Activated T-helper 17 cell treated with anti-CD3 and anti-CD28 coated beads, Interleukin-2, amount 50 U/mL, for 72 hours (primary cell): ENCODE results near the gene OR2T2. TPM values are rescaled to one million over a fixed set of nuclear protein-coding genes. Genes with fewer than 3 reads are reported as not detected.
"Not testable (repeated sequence)": the region's sequence is repeated elsewhere in the genome, so short reads cannot be mapped to it uniquely, and the experiment has no call there.

ENCODE experiments used
- ATAC-seq: fragments of 150-1000 bp; cut with Tn5 transposase; replicated peaks from 2 replicates; pipeline ENCODE4 v1.10.0; 2021; ENCODE audit warnings: mild to moderate bottlenecking, moderate library complexity
- H3K27ac Mint-ChIP-seq: one replicate; pipeline ENCODE4 v1.8.0; 2022; ENCODE audit warnings: mixed read lengths
- H3K27me3 Mint-ChIP-seq: one replicate; pipeline ENCODE4 v1.8.0; 2022; ENCODE audit warnings: mixed read lengths
- H3K36me3 Mint-ChIP-seq: one replicate; pipeline ENCODE4 v1.8.0; 2022; ENCODE audit warnings: low read depth, mild to moderate bottlenecking, mixed read lengths
- H3K4me1 Mint-ChIP-seq: one replicate; pipeline ENCODE4 v1.8.0; 2022; ENCODE audit warnings: mixed read lengths
- H3K4me3 Mint-ChIP-seq: one replicate; pipeline ENCODE4 v1.8.0; 2022; ENCODE audit warnings: mild to moderate bottlenecking, mixed read lengths
- H3K9me3 Mint-ChIP-seq: one replicate; pipeline ENCODE4 v1.8.0; 2022; ENCODE audit warnings: mixed read lengths
- total RNA-seq, 2 donors: library from RNA; stranded (reverse); gene quantifications; one replicate each; pipeline ENCODE4 v1.2.3, GENCODE V29; 2022

OR2T2 gene
- total RNA-seq, 2 donors from 2014 or later: not detected

DNA sequence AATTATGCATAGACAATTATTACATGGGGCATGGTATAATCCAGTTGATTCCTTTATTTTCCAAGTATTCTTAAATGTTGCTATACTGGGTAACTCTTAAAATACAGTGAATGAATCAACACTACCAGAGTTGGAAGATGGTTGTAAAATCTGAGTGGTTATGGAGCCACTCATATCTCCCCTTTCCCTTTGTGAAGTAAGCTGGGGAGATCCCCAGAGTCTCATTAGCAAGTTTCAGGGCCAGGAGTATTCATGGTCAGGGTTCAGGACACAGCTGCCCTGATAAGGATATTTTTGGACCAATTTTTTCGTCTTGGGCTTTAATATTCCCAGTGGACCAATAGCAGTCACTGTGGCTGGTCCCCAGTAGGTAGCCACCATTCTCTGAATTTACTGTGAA is 6.8 kb upstream of the OR2T2 start:
- not testable (repeated sequence) for H3K27me3 Mint-ChIP-seq, H3K27ac Mint-ChIP-seq, ATAC-seq, H3K4me1 Mint-ChIP-seq, H3K4me3 Mint-ChIP-seq, H3K9me3 Mint-ChIP-seq, H3K36me3 Mint-ChIP-seq

DNA sequence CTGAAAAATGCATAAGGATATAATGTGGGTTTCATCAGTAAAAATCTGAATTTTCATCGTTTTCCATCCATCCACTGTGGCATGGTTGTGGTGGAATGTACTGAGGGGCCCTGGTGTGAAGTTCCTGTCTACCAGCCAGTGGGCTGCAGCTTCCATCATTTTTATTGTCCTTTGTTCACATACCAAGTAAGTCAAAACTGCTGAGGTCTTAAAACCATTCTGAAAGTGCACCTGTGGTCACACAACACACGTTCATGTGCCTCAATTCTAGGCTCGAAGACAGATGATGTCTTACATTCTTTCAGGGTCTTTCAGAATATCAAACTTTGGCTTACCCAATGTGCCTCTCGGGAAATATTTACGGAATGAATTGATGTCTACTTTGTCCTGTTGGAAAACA is 6.2 kb upstream of the OR2T2 start:
- H3K4me3 Mint-ChIP-seq, H3K27me3 Mint-ChIP-seq, ATAC-seq, H3K4me1 Mint-ChIP-seq, H3K27ac Mint-ChIP-seq, H3K9me3 Mint-ChIP-seq, H3K36me3 Mint-ChIP-seq: not testable (repeated sequence)

DNA sequence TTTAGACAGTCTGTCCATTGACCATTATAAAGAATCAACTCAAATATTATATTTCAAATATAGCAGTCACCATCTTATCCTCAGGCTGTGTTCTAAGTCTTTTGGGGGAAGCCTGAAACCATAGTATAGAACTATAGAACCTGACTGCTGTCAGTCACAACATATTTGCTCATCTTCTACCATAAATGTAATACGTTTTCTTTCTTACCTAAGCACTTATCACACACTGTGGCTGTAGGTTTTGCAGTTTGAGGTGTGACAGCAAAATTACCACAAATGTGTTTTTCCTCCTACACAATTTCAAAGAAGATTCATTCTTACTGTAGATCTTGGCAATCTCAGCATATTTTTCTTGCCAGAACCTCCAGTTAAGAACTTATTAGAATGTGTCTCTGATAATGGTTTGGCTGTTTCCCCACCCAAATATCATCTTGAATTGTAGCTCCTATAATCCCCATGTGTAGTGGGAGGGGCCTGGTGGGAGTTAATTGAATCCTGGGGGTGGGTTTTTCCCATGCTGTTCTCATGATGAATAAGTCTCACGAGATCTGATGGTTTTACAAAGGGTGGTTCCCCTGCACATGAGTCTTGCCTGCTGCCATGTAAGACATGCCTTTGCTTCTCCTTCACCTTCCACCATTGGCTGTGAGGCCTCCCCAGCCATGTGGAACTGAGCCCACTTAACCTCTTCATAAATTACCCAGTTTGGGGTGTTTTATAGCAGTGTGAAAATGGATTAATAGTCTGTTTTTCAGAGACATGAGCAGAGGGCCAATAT is 2.7 kb upstream of the OR2T2 start:
- not testable (repeated sequence) for H3K27ac Mint-ChIP-seq, H3K9me3 Mint-ChIP-seq, H3K27me3 Mint-ChIP-seq, H3K4me3 Mint-ChIP-seq, H3K36me3 Mint-ChIP-seq, H3K4me1 Mint-ChIP-seq
- peak; percentile 83 for ATAC-seq

DNA sequence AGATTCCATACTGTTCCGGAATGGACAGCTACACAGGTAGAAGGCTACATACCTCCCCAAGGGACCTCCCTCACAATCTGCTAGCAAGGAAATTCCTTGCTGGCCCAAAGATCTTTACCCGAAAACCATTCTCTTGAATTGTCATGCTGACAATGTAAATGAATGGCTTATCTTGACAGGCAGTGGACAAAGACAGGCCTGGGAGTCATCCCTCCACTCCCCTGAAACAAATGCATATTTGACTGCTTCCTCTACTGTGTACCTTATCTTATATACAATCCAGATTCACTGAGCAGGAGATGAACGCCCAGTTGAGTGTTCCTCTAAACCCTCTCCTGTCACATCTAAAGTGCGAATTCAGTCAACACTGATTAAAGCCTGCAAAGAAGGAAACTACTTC is 834 bp upstream of the OR2T2 start:
- H3K4me3 Mint-ChIP-seq, H3K36me3 Mint-ChIP-seq, H3K27ac Mint-ChIP-seq, H3K27me3 Mint-ChIP-seq, H3K4me1 Mint-ChIP-seq, ATAC-seq, H3K9me3 Mint-ChIP-seq: not testable (repeated sequence)

DNA sequence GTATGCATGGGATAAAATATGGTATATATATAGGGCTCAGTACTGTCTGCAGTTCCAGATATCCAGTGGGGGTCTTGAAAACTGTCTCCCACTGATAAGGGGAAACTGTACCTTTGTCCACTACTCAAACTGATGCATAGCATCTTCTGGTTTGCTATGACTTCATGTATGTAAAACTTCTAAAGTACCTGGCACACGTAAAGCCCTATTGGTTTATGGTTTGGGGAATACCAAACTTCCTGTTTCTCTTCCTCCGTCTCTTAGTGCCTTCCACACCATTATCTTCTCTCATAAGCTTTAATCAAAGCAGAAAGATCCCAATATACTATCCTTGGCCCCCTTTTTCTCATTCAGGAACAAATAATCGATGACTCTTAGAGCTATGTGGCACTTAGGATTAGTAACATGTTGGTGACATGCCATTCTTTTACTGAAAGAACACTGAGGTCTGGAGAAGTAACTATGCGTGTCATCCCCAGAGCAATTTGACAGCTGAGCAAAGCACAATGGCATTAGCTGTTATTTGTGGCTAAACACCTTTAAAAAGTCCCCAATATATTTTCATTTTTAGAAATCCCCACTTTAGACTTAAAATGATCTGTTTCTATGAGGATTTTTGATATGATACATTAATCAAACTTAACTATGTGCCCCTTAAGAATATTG is 3.1 kb downstream of the OR2T2 start:
- H3K4me3 Mint-ChIP-seq, H3K36me3 Mint-ChIP-seq, H3K4me1 Mint-ChIP-seq, H3K27ac Mint-ChIP-seq, H3K9me3 Mint-ChIP-seq, H3K27me3 Mint-ChIP-seq: not testable (repeated sequence)
- ATAC-seq: peak; percentile 62

DNA sequence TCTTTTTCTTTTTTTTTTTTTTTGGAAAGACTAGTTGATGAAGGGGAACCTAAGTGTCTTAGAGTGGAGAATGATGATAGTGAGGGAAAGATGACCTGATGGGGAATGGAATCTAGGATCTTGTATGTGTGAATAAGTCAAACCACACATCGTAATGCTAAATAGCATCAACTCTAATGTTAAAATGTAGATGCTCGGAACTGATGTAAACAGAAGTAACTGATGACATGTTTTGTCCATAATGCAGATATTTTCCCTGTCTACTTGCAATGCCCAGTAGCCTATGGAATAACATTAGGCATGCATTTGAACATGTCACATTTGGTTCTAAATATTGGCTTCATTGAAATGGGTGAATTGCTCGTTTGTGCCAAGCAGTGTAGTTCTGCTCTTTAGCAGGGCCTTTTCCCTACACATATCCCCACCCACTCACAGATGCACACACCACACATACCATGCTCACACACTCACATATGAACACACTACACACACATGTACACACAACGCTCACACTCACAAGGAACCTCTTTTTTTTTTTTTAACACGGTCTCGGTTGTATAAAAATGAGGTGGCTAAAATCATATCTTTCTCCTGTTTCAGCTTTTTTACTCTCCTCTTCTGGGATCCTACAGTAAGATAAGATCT is 4.5 kb downstream of the OR2T2 start:
- not testable (repeated sequence) for H3K4me1 Mint-ChIP-seq, ATAC-seq, H3K27me3 Mint-ChIP-seq, H3K9me3 Mint-ChIP-seq, H3K4me3 Mint-ChIP-seq, H3K27ac Mint-ChIP-seq, H3K36me3 Mint-ChIP-seq

DNA sequence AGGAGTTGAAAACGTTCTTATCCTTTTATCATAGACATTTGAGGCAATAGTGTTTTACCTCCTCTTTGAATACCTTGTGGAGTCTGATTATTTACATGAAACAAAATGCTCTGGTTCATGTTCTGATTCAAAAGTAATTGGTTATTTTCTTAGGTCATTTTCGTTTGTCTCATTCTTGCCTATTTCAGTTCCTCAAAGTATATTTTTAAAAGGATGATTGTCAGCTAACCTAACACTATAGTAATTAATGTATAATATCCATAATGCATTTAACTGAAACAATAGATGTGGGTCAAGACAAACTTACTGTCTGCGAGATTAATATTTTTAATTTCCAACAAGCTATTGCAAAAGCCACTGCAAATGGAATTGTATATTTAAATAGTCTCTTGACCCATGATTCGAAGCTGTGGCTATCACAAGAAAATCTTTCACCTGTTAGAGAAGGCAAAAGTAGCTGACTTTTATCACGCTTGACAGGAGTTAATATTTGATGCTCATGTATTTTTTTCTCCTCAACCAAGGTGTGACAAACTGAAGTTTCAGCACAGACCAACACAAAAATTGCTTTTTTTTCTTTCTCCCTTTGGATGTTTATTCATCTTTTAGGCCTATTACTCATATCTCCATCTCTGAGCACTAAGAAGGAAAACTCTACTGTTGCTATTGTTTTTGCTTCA is 5.2 kb downstream of the OR2T2 start:
- H3K27ac Mint-ChIP-seq, H3K27me3 Mint-ChIP-seq, H3K9me3 Mint-ChIP-seq, ATAC-seq, H3K4me1 Mint-ChIP-seq, H3K4me3 Mint-ChIP-seq, H3K36me3 Mint-ChIP-seq: not testable (repeated sequence)

DNA sequence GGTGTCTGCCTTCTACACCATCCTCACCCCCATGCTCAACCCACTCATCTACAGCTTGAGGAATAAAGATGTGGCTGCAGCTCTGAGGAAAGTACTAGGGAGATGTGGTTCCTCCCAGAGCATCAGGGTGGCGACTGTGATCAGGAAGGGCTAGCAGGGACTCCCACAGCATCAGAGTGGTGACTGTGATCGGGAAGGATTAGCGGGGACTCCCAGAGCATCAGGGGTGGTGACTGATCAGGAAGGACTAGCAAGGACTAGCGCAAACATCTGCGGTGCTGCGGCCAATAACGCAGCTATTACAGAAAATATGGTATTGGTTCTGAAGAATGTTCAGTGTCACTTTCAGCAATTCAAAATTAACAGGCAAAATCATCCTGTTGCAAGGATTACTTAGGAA is 8.2 kb downstream of the OR2T2 start:
- not testable (repeated sequence) for H3K27me3 Mint-ChIP-seq, H3K36me3 Mint-ChIP-seq, H3K27ac Mint-ChIP-seq, H3K4me1 Mint-ChIP-seq, H3K9me3 Mint-ChIP-seq, H3K4me3 Mint-ChIP-seq, ATAC-seq

DNA sequence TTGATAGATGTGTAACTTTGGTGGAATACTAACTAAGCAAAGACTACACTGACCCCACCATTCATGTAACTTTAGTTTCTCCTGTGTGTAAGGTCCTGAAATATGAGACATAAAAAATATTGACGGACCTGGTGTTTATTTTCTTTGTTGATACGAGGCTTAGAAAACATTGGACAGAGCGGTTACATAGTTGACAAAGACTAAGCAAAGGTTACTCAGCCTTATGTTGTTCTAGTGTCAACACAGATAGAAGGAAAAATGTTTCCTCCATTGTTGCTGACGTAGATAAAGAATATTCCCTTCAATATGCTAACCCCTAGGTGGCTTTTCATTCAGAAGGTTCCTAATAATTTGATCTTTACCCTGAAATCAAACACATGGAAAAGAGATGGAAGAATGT is 9.6 kb downstream of the OR2T2 start:
- H3K9me3 Mint-ChIP-seq, H3K27me3 Mint-ChIP-seq, H3K36me3 Mint-ChIP-seq, H3K27ac Mint-ChIP-seq, ATAC-seq, H3K4me1 Mint-ChIP-seq, H3K4me3 Mint-ChIP-seq: not testable (repeated sequence)

DNA sequence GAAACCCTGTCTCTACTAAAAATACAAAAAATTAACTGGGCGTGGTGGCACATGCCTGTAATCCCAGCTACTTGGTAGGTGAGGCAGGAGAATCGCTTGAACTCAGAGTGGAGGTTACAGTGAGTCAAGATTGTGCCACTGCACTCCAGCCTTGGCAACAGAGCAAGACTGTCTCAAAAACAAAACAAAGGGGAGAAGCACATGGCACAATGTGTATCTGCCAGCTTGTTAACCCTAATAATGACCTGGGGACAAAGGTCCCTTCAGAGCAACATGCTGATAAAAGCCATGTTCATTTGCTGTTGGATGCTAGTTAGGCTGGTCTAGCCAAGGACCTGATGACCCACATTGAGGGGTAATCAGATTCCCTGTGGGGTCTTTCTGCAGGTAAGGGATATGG is 11.2 kb downstream of the OR2T2 start:
- not testable (repeated sequence) for ATAC-seq, H3K4me3 Mint-ChIP-seq

DNA sequence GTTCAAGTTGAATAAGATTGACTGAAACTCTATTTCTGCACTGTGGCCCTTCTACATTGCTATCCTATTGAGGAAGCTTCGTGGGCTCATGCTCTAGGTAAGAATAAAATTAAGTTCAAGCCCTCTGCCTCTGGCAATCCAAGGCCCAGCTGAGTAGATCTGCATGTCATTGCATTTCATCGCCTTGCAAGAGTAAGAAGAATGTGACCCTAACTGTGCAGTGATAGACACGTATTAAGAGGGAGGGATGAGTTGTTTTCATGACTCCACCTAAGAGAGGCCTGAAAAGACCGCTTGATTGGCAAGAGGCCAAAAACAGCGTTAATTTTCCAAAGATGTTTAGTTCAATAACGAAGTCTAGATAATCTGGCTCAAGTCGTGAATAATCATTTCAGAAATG is 13.7 kb downstream of the OR2T2 start:
- H3K27me3 Mint-ChIP-seq, ATAC-seq, H3K36me3 Mint-ChIP-seq, H3K9me3 Mint-ChIP-seq, H3K27ac Mint-ChIP-seq, H3K4me3 Mint-ChIP-seq, H3K4me1 Mint-ChIP-seq: not testable (repeated sequence)

More for the DNA sequence above, 11.2 kb downstream of the OR2T2 start:
- not testable (repeated sequence) for H3K36me3 Mint-ChIP-seq, H3K4me1 Mint-ChIP-seq, H3K9me3 Mint-ChIP-seq, H3K27me3 Mint-ChIP-seq, H3K27ac Mint-ChIP-seq

DNA sequence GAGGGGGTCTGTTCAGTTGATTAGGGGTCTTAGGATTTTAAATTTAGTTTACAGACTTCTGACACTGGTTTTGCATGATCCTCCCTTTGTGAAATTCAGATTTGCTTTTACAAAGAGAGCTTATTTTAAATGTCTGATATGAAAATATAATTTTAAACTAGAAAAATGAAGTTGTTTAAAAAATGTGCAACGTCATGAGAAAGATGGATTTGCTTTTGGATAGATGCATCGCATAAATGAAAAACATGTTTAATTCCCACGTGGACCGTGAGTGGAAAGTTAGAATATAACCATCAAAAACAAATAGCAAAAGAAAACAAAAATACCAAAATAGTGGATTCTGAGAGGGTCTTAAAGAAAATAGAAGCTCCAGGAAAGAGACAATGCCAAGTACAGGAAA is 25.7 kb downstream of the OR2T2 start:
- ATAC-seq: no peak
- Mint-ChIP-seq H3K4me3 (no peak overlapping the region), H3K9me3 (peaks cover 13% of the 10 kb centered on the region), H3K27ac (no peak overlapping the region), H3K27me3 (no peaks in the 10 kb centered on the region), H3K4me1 (no peaks in the 10 kb centered on the region), H3K36me3 (no peaks in the 10 kb centered on the region)

DNA sequence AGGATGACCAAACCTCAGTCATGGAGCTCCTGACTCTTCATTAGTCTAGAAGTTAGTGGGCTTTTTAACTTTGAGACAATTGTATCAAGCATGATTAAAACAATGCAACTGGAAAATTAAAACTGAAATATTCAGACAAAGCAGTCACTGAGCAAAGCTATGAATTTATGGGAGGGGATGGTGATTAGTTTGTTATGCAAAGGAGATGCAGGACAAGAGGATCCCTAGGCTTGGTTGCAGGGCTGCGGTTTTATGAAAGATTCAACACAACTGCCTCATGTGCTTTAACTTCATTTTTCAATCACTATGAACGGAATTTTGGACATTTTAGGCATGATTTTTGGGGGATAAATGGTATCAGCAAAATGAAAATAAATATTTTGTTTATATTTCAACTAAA is 26.7 kb downstream of the OR2T2 start:
- not testable (repeated sequence) for ATAC-seq, H3K4me1 Mint-ChIP-seq, H3K36me3 Mint-ChIP-seq, H3K27ac Mint-ChIP-seq, H3K4me3 Mint-ChIP-seq, H3K27me3 Mint-ChIP-seq
- H3K9me3 Mint-ChIP-seq: peaks cover 13% of the 10 kb centered on the region

DNA sequence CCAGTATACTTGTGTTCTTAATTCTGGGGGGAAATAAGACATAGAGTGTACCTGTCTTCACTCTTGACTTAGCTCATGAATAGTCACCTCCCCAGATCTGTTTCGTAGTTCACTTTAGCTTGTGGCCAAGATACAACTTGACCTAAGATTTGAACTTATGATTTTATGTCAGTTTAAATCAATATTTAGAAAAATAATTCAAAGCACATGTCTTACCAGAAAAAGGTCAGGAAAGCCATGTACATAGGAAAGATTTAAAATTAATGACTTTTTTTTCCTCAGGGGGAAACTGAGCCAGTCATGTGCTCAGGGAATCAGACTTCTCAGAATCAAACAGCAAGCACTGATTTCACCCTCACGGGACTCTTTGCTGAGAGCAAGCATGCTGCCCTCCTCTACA is 27.6 kb downstream of the OR2T2 start, which contains the start of gene OR2T3:
Gene OR2T3 (plus strand): TSS at position 301 of the 400 bp plus-strand sequence. CDS start 0 bp downstream, at position 301.
- H3K4me3 Mint-ChIP-seq, H3K36me3 Mint-ChIP-seq, H3K9me3 Mint-ChIP-seq, H3K27me3 Mint-ChIP-seq, H3K4me1 Mint-ChIP-seq, H3K27ac Mint-ChIP-seq, ATAC-seq: not testable (repeated sequence)

DNA sequence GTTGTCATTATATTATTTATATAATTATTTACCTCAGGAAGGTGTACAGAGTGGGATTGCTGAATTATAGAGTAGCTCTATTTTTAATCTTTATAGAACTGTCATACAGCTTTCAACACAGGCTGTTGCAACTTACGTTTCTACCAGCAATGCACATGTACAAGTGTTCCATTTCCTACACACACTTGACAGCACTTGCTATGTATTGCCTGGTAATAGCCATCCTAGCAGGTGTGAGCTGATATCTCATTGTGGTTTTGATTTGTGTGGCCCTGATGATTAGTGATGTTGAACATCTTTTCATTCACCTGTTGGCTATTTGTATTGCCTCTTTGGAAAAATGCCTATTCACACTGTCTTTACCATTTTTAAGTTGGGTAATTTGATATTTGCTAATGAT is 30.2 kb downstream of the OR2T2 start:
- H3K27ac Mint-ChIP-seq, H3K4me1 Mint-ChIP-seq, ATAC-seq, H3K4me3 Mint-ChIP-seq, H3K27me3 Mint-ChIP-seq, H3K36me3 Mint-ChIP-seq, H3K9me3 Mint-ChIP-seq: not testable (repeated sequence)
